Stimulated activated naive CD8-positive, alpha-beta T cell treated with anti-CD3 and anti-CD28 coated beads, Interleukin-15, Interleukin-2, amounts not matched to agents 100 ng/mL and 50 ng/mL, for 24 hours (primary cell): ENCODE data around the gene CFAP65.

Experiments
- H3K27ac Mint-ChIP-seq: one replicate; pipeline ENCODE4 v1.8.0; 2021; ENCODE audit warnings: mild to moderate bottlenecking, mixed read lengths
- H3K27me3 Mint-ChIP-seq: one replicate; pipeline ENCODE4 v1.8.0; 2021; ENCODE audit warnings: mixed read lengths
- H3K36me3 Mint-ChIP-seq: one replicate; pipeline ENCODE4 v1.8.0; 2021; ENCODE audit warnings: low read depth, mixed read lengths
- H3K4me1 Mint-ChIP-seq: one replicate; pipeline ENCODE4 v1.8.0; 2021; ENCODE audit warnings: low read depth, mixed read lengths
- H3K4me3 Mint-ChIP-seq: one replicate; pipeline ENCODE4 v1.8.0; 2021; ENCODE audit warnings: mild to moderate bottlenecking, mixed read lengths
- H3K9me3 Mint-ChIP-seq: one replicate; pipeline ENCODE4 v1.8.0; 2021; ENCODE audit warnings: mixed read lengths

The CFAP65 gene

DNA sequence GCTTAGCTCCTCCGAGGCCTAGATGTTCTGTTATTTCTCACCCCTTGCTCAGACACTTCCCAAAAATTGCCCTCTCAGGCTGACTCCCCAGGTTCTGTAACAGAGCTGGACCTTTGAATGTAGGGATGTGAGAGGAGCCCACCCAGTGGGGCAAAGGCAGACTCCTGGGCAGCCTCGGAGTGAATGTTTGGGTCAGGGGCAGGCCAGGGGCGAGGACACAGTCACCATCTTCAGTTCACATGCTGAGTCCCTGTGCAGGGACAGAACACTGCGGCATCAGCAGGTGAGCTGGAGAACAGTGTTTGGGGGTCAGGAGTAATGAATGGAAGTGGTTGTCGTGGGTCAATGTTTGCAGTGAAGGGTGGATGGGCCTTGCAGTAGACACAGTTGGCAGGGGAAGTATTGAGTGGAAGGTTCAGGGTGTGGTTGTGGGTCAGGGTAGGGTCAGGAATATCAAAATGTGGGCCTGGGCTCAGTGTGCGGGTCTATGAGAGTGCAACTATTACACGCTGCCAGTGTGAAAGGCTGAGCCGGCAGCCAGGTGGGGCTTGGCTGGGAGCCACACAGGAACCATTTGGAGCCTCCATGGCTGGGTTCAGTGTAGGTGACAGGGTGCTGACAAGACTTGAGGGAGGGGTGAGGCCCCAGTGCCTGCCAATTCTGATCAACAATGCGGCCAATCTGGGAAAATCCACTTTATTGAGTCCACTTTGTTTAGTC, 15.0 kb upstream of the CFAP65 start:
- Mint-ChIP-seq H3K4me1 (peaks cover 21% of the 10 kb centered on the region), H3K36me3 (no peaks in the 10 kb centered on the region), H3K27ac (no peak overlapping the region), H3K27me3 (peaks cover 50% of the 10 kb centered on the region), H3K9me3 (no peaks in the 10 kb centered on the region), H3K4me3 (no peak overlapping the region)

DNA sequence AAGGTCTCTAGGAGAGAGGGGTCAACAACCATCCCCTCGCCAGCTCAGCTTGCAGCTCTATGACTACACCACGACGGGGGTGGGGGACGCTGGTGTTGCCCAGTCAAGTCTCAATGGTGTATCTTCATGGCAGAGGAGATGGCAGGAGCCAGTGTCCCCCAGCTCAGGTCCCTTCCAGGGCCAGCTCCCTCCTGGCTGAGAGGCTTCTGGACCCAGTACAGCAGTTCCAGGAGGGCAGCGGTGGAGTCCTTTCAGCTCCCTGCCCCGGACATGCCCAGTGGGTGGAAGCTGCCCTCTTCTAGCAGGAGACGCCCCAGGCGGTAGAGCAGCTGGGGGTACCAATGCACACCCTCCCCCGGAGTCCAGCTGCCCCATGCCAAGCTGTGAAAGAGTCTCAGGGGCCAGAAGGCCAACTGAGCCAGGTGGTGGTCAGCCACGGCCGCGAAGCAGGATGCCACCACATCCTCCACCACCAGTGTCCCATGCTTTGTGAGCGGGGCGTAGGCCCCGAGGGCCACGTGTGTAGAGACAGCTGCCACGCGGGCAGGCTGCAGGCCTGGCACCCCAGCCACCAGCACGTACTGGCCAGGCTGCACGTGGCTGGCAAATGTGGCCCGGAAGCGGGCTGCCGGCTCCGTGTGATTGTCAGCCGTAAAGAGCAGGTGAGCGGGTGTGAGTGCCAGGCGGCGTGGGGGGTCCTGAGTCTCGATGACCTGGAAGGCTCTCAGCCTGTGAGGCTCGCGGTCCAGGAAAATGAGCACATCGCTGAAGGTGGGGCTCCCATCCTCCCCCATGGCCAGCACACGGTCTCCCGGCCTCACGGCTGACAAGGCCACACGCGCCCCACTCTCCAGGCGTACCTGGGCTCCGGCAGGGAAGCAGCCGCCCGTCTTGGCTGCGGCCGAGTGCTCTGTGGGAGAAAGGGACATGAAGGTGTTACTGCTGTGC, 13.9 kb upstream of the CFAP65 start:
- no peak overlapping the region for H3K4me3 Mint-ChIP-seq
- peaks cover 51% of the 10 kb centered on the region for H3K27me3 Mint-ChIP-seq
- no peak overlapping the region for H3K27ac Mint-ChIP-seq
- no peaks in the 10 kb centered on the region for H3K36me3 Mint-ChIP-seq
- H3K4me1 Mint-ChIP-seq, result peaks cover 19% of the 10 kb centered on the region
- no peaks in the 10 kb centered on the region for H3K9me3 Mint-ChIP-seq

DNA sequence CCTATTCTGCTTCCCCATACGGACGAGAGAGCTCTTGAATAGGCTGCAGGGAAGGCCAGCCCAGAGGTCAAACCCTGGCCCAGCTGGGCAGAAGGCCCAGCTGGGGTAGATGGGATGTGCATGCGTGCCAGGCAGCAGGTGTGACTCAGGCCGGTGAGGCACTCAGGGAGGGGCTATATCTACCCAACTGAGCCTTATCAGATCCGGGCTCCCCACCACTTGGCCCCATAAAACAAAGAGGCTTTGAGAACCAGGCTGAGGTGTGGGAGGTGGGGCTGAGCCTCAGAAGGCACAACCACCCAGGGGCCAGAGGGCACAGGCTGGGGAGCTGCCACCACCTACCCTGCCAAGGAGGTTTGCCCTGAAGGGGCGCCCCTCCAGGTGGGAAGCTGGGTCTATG, 8.0 kb upstream of the CFAP65 start:
- H3K4me3 Mint-ChIP-seq, result no peak overlapping the region
- no peaks in the 10 kb centered on the region for H3K9me3 Mint-ChIP-seq
- no peaks in the 10 kb centered on the region for H3K36me3 Mint-ChIP-seq
- no peak overlapping the region for H3K27ac Mint-ChIP-seq
- H3K27me3 Mint-ChIP-seq, result peaks cover 50% of the 10 kb centered on the region
- H3K4me1 Mint-ChIP-seq, result no peaks in the 10 kb centered on the region

DNA sequence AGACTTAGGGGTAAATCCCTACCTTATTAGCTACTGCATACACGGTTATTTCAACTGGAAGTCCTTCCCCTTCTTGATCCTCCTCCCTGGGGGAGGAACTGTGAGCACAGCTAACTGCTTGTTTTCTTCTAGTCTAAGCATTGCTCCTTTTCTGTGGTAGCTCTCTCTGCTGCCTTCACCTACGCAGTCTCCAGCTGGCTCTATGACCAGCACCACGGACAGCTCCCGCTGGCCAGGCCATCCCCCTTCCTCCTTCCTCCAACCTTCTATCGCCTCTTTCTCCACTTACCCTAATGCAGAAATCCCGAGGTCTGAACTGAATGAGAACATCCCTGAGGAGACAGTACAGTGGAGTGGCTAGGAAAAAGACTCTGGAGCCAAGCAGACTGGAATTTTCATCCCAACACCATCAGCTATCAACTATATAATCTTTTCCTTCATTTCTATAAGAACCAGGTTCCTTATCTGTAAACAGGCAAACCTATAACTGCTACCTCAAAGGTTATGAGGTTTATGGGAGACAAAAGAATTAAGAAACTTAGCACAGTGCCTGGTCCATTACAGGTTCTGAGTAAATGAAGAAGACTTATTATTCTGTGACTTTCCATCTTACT, 4.7 kb upstream of the CFAP65 start:
- Mint-ChIP-seq H3K36me3 (no peaks in the 10 kb centered on the region), H3K27ac (no peak overlapping the region), H3K9me3 (no peaks in the 10 kb centered on the region), H3K4me3 (no peak overlapping the region), H3K4me1 (peaks cover 7% of the 10 kb centered on the region), H3K27me3 (peaks cover 62% of the 10 kb centered on the region)

DNA sequence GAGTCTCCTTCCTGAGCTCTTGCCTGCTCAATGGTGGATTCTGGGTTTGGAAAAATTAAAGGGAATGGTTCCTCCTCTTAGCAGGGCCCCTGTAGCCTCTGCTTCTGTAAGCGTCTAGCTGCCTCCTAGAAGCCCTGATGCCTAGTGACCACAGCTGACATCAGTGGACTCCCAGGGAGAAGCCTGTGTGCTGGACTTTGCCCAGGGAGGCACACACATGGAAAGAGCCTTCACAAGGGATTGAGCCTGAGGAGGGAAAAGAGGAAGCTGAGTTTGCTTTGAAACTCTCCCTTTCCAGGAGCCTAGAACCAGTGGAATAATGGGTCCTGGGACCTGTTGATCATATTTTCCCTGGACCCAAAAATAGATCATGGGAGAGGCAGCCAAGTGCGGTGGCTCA, 1.4 kb upstream of the CFAP65 start:
- H3K27ac Mint-ChIP-seq, result no peak overlapping the region
- H3K36me3 Mint-ChIP-seq, result no peaks in the 10 kb centered on the region
- no peak overlapping the region for H3K4me3 Mint-ChIP-seq
- H3K4me1 Mint-ChIP-seq, result peaks cover 9% of the 10 kb centered on the region
- H3K9me3 Mint-ChIP-seq, result no peaks in the 10 kb centered on the region
- peaks cover 69% of the 10 kb centered on the region for H3K27me3 Mint-ChIP-seq

DNA sequence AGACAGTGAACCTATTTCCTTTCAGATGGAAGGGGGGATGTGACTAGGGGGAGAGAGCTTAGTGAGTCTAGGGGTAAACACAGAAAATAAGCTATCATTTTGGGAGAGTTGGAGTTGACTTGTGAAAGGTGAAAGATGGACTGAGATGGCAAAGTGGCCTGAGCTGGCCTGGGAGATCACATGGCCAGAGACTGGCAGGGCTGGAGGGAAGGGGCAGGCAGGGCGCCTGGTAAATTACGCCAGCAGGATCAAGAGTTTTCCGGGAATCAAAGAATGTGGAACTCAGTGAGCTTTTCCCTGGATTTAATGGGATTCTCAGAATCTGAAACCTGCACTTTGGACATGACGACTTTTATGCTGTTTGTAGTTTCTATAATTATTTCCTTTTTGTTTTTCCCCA, 841 bp upstream of the CFAP65 start:
- H3K9me3 Mint-ChIP-seq, result no peaks in the 10 kb centered on the region
- H3K4me1 Mint-ChIP-seq, result peaks cover 9% of the 10 kb centered on the region
- H3K27ac Mint-ChIP-seq, result no peak overlapping the region
- H3K4me3 Mint-ChIP-seq, result no peak overlapping the region
- peaks cover 68% of the 10 kb centered on the region for H3K27me3 Mint-ChIP-seq
- no peaks in the 10 kb centered on the region for H3K36me3 Mint-ChIP-seq

DNA sequence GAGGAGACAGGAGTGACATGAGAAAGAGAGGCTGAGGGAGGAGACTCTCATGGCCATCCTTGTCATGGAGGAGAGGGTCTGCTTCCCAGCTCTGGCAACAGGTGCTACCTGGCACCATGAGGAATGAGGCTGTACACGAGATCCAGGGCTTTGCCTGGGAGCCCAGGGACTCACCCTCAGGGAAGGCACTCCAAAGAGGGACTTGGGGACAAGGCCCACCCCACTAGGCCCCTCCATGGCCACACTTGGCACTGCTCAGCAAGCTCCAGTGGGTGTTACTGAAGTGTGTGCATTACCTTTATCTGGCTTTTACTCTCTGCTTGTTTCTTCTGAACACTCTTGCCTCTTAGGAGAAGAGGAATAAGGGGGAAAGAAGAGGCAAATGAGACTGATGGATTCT, 2.7 kb downstream of the CFAP65 start:
- H3K27me3 Mint-ChIP-seq, result peaks cover 69% of the 10 kb centered on the region
- H3K4me3 Mint-ChIP-seq, result no peak overlapping the region
- H3K27ac Mint-ChIP-seq, result no peak overlapping the region
- H3K36me3 Mint-ChIP-seq, result no peaks in the 10 kb centered on the region
- peaks cover 9% of the 10 kb centered on the region for H3K4me1 Mint-ChIP-seq
- no peaks in the 10 kb centered on the region for H3K9me3 Mint-ChIP-seq

DNA sequence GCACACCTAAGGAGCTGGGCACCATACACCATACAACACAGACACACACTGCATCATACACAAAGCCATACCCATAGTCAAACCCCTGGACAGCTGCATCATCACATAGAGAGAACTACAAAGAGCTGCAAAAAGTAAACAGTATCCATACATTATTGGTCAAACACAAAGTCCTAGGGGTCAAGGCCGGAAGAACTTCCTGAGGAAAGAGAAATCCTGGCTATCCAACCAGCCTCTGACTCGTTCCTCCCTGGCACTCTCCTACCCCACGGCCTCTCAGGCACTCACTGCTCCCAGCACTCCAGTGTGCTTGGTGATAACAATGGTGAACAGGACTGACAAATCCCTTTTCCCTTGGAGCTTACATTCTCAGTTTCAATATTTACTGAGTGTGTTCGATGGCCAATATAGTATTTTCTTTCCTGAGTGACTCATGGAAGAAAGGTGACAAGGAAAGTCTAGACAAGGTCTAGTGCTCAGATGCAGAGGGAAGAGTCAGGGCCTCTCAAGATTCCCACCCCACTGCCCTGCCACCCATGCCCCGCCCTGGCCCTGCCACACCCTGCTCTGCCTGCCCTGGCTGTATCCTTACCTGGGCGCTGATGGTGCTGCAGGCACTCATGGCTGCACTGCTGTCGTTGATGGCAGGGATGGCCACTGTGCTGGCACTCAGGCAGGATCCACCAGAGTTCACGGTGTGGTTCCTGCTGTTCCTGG, 3.4 kb downstream of the CFAP65 start:
- Mint-ChIP-seq H3K27ac (no peak overlapping the region), H3K4me1 (peaks cover 9% of the 10 kb centered on the region), H3K9me3 (no peaks in the 10 kb centered on the region), H3K27me3 (peaks cover 70% of the 10 kb centered on the region), H3K36me3 (no peaks in the 10 kb centered on the region), H3K4me3 (no peak overlapping the region)

DNA sequence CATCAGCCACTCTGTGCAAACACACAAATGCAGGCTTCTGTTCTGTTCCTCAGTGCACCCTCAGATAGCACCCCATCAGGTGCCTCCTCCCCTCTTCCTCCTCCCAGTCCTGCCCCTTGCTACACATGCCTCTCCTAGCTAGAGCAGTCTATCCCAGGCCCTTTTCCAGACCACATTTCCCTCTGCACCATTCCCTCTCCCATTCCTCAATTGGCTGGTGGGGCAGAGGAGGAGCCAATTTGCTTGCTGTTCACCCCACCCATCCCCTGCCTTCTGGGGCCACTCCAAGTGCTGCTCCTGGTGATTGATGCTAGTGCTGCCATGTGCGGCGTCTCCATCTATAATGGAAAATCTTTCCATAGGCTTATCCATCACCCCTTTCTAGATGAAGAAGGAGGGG, 5.4 kb downstream of the CFAP65 start:
- Mint-ChIP-seq H3K36me3 (no peaks in the 10 kb centered on the region), H3K27ac (no peak overlapping the region), H3K4me1 (peaks cover under 1% of the 10 kb centered on the region), H3K27me3 (peaks cover 66% of the 10 kb centered on the region), H3K4me3 (no peak overlapping the region), H3K9me3 (no peaks in the 10 kb centered on the region)

DNA sequence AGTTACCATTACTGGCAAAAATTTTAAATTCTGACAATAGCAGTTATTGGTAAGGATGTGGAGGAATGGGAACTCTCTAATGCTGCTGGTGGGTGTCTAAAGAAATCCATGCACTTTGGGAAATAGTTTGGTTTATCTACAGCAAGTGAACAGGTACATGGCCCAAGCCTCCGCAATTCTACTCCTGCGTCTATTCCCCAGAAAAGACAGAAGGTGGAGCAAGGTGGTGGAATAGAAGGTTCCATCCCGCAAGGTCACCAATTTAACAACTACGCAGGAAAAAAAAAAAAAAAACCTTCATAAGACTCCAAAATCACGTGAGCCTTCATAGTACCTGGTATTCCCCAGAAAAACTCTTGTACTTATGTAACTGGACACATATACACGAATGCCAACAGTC, 6.5 kb downstream of the CFAP65 start:
- Mint-ChIP-seq H3K4me3 (no peak overlapping the region), H3K4me1 (no peaks in the 10 kb centered on the region), H3K27ac (no peak overlapping the region), H3K9me3 (no peaks in the 10 kb centered on the region), H3K27me3 (peaks cover 59% of the 10 kb centered on the region), H3K36me3 (no peaks in the 10 kb centered on the region)

DNA sequence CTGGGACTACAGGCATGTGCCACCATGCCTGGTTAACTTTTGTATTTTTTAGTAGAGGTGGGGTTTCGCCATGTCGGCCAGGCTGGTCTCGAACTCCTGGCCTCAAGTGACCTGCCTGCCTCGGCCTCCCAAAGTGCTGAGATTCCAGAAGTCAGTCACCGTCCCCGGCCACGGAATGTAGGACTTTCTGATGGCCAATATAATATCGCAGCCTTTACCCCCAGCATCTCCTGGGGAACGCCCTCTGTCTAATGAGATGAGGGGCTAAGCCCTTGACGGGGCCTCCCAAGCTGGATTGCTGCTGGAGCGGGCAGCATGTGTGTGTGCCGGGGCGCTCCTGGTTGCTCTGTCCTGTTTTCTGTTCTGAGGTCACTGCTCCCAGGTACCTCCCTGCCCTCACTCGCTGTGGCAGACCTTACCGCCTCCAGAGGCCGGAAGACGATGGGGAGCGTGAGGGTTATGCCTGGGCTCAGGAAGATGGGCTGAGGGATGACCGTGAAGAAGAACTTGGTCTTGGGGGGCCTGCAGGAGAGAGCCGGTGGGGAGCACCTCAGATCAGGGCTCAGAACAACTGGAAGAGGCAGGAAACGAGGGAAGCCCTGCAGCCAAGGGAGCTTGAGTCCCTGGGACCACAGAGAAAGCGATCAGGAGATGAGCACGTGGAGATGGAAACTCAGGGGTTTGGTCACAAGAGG, 9.1 kb downstream of the CFAP65 start:
- Mint-ChIP-seq H3K4me3 (no peak overlapping the region), H3K9me3 (no peaks in the 10 kb centered on the region), H3K4me1 (no peaks in the 10 kb centered on the region), H3K27me3 (peaks cover 45% of the 10 kb centered on the region), H3K27ac (no peak overlapping the region), H3K36me3 (no peaks in the 10 kb centered on the region)

DNA sequence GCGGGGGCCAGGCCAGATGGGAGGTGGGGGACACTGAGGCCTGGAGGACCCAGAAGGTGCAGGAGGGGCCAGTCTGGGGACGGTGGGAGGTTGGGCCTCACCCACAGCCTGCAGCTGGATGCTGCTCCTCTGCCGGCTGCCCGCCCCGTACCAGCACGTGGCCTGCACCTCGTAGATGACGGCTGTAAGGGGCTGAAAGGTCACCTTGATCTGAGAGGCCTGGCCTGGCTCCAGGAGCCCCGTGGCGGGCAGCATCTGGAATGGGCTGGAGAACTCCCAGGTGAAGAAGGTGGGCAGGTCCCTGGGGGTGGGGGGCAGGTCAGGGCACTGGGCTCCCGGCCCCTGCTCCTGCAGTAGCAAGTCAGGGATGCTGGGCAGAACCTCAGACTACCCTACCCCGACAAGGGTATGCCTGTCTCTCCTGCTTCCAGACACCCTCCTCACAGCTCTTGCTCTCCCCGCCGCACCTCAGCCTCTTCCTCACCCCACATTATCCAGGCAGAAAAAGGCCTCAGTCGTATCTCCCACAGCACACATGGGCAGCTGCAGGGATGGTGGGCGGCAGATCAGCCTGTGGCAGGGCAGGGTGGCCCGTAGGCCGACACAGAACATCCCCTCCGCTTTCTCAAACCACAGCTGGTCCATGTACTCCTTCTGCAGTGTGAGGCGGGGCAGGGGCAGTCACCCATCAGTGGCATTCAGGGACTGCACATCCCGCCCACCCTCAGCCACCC, 10.1 kb downstream of the CFAP65 start:
- no peaks in the 10 kb centered on the region for H3K9me3 Mint-ChIP-seq
- H3K36me3 Mint-ChIP-seq, result no peaks in the 10 kb centered on the region
- H3K27me3 Mint-ChIP-seq, result peaks cover 44% of the 10 kb centered on the region
- H3K4me1 Mint-ChIP-seq, result no peaks in the 10 kb centered on the region
- no peak overlapping the region for H3K27ac Mint-ChIP-seq
- no peak overlapping the region for H3K4me3 Mint-ChIP-seq

DNA sequence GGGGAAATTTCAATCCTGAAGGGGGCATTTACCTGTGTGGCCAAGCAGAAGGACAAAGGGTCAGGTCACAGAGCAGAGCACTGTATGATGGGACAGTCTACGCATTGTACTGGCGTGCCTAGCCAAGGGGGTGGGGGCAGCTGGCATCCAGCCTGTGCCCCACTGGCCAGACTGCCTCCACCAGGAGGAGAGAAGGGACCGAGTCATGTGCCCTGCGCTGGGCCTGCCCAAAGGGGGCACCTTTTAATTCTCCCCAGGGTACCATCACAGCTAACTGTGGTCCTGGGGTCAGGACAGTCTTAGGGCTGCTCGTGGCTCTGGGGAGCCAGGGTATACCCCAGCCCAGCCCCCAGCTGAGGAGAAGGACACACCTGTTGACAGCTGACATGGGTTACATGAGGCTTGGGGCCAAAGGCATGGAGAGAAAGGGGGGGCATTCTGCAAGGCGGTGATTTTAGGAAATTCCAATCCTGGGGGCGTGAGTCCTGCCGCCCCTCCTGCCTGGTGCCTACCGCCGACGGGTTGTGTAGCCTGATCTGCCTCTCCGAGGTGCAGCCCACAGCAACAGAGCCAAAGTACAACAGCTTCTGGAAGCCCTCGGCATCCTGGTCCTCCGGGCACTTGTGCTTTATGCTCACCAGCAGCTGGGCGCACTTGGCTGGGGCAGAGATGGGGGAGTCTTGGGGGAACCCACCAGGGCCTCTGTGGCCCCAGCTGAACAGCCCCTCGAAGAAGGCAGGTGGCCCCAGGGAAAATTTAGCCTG, 11.0 kb downstream of the CFAP65 start:
- no peak overlapping the region for H3K27ac Mint-ChIP-seq
- H3K4me1 Mint-ChIP-seq, result no peaks in the 10 kb centered on the region
- no peaks in the 10 kb centered on the region for H3K36me3 Mint-ChIP-seq
- peaks cover 38% of the 10 kb centered on the region for H3K27me3 Mint-ChIP-seq
- no peak overlapping the region for H3K4me3 Mint-ChIP-seq
- no peaks in the 10 kb centered on the region for H3K9me3 Mint-ChIP-seq
